Fibroblast of villous mesenchyme (primary cell): ENCODE measurements around the gene OSBP2. TPM values are rescaled to one million over a fixed set of nuclear protein-coding genes. Genes with fewer than 3 reads are reported as not detected.
"Not testable (repeated sequence)": the region's sequence is repeated elsewhere in the genome, so short reads cannot be mapped to it uniquely, and the experiment has no call there.

Experiments
- DNase-seq: peaks from one replicate; pipeline ENCODE4 v3.0.0-alpha.2; 2010; ENCODE audit warnings: low read depth
- H3K4me3 ChIP-seq: 2 replicates; pipeline ENCODE4 v1.5.1; 2011; ENCODE audit warnings: low read depth, mild to moderate bottlenecking, low read length
- CTCF ChIP-seq: IDR thresholded peaks from 2 replicates; pipeline ENCODE4 v1.5.1; 2012; ENCODE audit warnings: low read depth, mild to moderate bottlenecking, low read length; ENCODE audit not compliant: insufficient read depth
- total RNA-seq: library from RNA; depleted of rRNA; stranded (reverse); fragments of >200 nt; gene quantifications from 2 replicates; pipeline ENCODE4 v1.2.3, GENCODE V29; 2012

The OSBP2 gene
- total RNA-seq, 1 donor, result 0.43 TPM

GRCh38 chr22:30728826-30729225 is 34.2 kb downstream of the OSBP2 start:
- no peak for DNase-seq
- no peak overlapping the region for H3K4me3 ChIP-seq
- no peak for TF ChIP-seq CTCF

DNA sequence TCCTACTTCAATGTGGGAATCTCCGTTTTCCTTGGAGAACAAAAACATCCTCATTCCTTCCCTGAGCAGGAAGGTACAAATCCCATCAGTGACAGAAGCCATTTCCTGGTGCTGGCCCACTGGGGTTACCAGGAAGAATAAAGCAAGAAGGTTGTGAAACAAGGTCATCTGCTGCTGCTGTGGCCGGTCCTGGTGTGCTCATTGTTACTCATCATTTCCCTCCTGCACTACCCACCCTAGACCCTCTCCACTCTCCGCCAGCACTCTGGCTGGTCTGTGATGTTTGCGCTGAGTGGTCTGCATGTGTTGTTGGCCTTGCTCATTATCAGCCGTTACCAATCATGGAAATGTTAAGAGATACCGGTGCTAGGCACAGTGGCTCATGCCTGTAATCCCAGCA is 37.0 kb downstream of the OSBP2 start:
- TF ChIP-seq CTCF, result no peak
- H3K4me3 ChIP-seq, result no peak overlapping the region
- DNase-seq, result no peak

DNA sequence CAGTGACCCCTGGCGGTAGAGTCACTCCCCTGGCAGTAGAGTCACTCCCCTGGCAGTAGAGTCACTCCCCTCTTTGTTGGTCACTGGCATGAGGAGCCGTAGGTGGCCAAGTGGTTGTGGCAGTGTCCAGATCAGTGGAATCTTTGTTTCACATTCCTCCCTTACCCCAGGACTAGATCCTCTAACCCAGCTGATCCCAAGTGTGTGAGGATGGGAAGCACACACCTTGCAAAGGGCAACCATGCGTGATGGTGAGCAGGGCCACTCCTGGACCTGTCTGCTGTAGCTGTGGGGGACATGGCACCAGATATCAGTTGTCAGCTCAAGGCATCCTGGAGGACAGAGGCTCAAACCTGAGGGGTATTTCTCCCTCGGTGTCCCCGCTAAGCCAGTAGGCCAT is 37.8 kb downstream of the OSBP2 start:
- H3K4me3 ChIP-seq, result no peak overlapping the region
- DNase-seq, result no peak
- TF ChIP-seq CTCF, result no peak

DNA sequence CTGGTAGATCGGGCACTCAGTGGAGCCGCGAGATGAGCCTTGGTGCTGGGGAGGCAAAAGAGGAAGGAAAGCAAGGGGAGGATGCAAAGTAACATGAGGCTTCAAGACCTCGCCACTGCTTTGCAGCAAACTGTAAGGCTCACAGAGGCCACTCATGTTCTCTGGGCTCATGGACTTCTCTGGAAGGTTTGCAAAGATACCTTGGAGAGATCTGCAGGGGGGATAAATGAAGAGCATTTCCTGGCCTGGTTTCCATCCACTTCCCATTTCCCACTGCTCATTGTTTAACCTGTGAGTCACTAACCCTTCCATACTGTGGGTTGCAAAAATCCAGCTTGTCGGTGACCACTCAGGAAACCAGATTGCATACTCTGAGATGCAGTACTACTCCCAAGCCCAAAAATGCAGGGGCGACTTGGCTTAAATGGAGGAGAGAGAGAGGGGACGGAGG is 38.5 kb downstream of the OSBP2 start:
- no peak for TF ChIP-seq CTCF
- no peak for DNase-seq
- H3K4me3 ChIP-seq, result no peak overlapping the region

- H3K4me3 ChIP-seq, DNase-seq: not testable (repeated sequence)
These were observed 45.3 kb downstream of the OSBP2 start for GRCh38 chr22:30740007-30740406.

- DNase-seq, H3K4me3 ChIP-seq: not testable (repeated sequence)
These were observed 45.8 kb downstream of the OSBP2 start for GRCh38 chr22:30740511-30740910.

DNA sequence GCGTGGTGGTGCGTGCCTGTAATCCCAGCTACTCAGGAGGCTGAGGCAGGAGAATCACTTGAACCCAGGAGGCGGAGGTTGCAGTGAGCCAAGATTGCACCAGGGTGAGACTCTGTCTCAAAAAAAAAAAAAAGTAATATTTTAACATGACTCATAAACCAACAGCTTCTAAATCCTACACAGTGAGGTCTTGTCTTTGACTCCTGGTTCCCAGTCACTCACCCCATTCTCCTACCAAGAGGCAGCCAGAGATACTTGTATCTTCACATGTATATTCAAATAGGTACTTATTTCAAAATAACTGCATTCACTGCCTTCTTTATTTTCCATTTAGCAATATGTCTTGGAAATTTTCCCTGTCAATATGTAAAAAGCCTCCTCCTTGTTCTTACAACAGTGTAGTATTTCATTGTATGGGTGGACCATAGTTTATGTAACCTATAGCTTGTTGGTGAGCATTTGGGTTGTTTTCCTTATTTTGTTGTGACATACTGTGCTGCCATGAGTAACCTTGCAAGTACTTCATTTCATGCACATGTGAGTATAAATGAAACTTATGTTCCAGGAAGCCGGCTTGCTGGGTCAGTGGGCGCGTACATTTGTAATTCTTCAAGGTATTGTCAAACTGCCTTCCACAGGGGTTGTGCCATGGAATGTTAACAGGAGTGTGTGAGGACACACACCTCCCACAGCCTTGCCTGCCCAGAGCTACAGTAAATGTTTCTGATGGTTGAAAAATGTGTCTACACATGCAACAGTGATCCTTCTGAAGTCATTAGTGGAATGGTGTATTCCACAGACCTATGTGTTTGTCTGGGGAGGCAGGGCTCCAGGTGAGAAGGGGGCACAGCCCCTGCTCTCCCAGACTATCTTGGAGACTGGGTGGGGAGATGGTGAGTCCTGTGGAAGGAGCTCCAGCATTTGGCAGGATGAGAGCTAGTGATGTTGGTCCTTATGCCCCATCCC is 47.9 kb downstream of the OSBP2 start:
- DNase-seq, result peak; percentile 48
- no peak for TF ChIP-seq CTCF
- no peak overlapping the region for H3K4me3 ChIP-seq
